Hepatocyte (in vitro differentiated cells): Measurements from ENCODE around the gene GLIPR2.

Experiments used
- EZH2 ChIP-seq: fragments of 200-600 bp; sonication (generic); IDR thresholded peaks from 2 replicates; pipeline ENCODE4 v1.6.1; 2016; ENCODE audit warnings: antibody characterized with exemption, mild to moderate bottlenecking, borderline replicate concordance
- EZH2phosphoT487 ChIP-seq: fragments of 200-600 bp; sonication (generic); IDR thresholded peaks from one replicate; pipeline ENCODE4 v1.6.1; 2018; ENCODE audit warnings: antibody characterized with exemption, mild to moderate bottlenecking, low read depth, moderate library complexity; ENCODE audit not compliant: unreplicated experiment, severe bottlenecking
- TF ChIP-seq, protein P1 (sequence below): fragments of 200-600 bp; sonication (generic); IDR thresholded peaks from 2 replicates; pipeline ENCODE4 v1.5.1; 2016; ENCODE audit warnings: antibody characterized with exemption, mild to moderate bottlenecking; ENCODE audit not compliant: poor library complexity

DNA sequence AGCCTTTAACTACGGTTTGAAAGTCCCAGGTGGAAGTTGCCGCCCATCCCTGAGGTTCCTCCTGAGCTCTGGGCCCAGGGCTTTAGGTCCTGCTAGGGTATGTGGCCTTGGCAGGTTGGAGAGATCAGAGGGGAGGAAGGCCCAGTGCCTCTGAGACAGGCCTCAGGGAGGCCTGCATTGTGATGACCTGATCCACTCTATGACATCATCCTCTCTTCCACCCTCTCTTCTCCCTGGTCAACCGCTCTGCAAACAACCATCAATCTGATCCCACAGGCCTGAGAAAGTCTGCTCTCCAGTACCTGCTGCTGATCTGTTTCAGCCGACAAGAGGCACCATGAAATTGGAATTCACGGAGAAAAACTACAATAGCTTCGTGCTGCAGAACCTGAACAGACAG lies 32.6 kb downstream of the GLIPR2 start, which contains the start of gene CCIN:
- TF ChIP-seq, protein P1, sequence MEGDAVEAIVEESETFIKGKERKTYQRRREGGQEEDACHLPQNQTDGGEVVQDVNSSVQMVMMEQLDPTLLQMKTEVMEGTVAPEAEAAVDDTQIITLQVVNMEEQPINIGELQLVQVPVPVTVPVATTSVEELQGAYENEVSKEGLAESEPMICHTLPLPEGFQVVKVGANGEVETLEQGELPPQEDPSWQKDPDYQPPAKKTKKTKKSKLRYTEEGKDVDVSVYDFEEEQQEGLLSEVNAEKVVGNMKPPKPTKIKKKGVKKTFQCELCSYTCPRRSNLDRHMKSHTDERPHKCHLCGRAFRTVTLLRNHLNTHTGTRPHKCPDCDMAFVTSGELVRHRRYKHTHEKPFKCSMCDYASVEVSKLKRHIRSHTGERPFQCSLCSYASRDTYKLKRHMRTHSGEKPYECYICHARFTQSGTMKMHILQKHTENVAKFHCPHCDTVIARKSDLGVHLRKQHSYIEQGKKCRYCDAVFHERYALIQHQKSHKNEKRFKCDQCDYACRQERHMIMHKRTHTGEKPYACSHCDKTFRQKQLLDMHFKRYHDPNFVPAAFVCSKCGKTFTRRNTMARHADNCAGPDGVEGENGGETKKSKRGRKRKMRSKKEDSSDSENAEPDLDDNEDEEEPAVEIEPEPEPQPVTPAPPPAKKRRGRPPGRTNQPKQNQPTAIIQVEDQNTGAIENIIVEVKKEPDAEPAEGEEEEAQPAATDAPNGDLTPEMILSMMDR: no peak
- no peak for TF ChIP-seq EZH2
- TF ChIP-seq EZH2phosphoT487: no peak
